Loucy (cell line): ENCODE data around the gene LPIN2.

Experiments used
- CTCF ChIP-seq: fragments of 200-600 bp; sonication (generic); conservative IDR thresholded peaks from 2 replicates; pipeline ENCODE4 v1.5.1; 2014; ENCODE audit warnings: mild to moderate bottlenecking, antibody characterized with exemption, low read length
- EZH2phosphoT487 ChIP-seq: fragments of 200-600 bp; IDR thresholded peaks from 2 replicates; pipeline ENCODE4 v1.6.1; 2018; ENCODE audit warnings: antibody characterized with exemption, mild to moderate bottlenecking, moderate library complexity, borderline replicate concordance

- TF ChIP-seq CTCF (no peak), EZH2phosphoT487 (no peak)
These were observed 28.9 kb downstream of the LPIN2 start for GRCh38 chr18:2984091-2984490.
